Endodermal cell (in vitro differentiated cells): ENCODE data around the gene PLXNA2. TPM values are rescaled to one million over a fixed set of nuclear protein-coding genes. Genes with fewer than 3 reads are reported as not detected.
A peak's percentile ranks its signal among the peaks of the same experiment; 100 is the strongest.

Source experiments
- DNase-seq: peaks from one replicate; pipeline ENCODE4 v3.0.0-alpha.2; 2017
- H3K27ac ChIP-seq: 2 replicates; pipeline ENCODE4 v1.5.1; 2013; ENCODE audit warnings: mild to moderate bottlenecking, low read depth, low read length, moderate library complexity
- H3K27me3 ChIP-seq: 2 replicates; pipeline ENCODE4 v1.6.1; 2013; ENCODE audit warnings: mild to moderate bottlenecking, low read length, moderate library complexity; ENCODE audit not compliant: insufficient read depth, control insufficient read depth, poor library complexity, severe bottlenecking
- H3K36me3 ChIP-seq: 2 replicates; pipeline ENCODE4 v1.7.0; 2013; ENCODE audit warnings: mild to moderate bottlenecking, low read length, moderate library complexity; ENCODE audit not compliant: control insufficient read depth, insufficient read depth
- H3K4me1 ChIP-seq: one replicate; pipeline ENCODE4 v1.7.0; 2013; ENCODE audit warnings: low read length; ENCODE audit not compliant: control insufficient read depth, insufficient read depth
- H3K4me3 ChIP-seq: 2 replicates; pipeline ENCODE4 v1.5.1; 2013; ENCODE audit warnings: mild to moderate bottlenecking, low read length, moderate library complexity
- H3K9ac ChIP-seq: 2 replicates; pipeline ENCODE4 v1.6.1; 2013; ENCODE audit warnings: mild to moderate bottlenecking, low read length, moderate library complexity; ENCODE audit not compliant: poor library complexity, severe bottlenecking; ENCODE audit errors: extremely low read depth
- H3K9me3 ChIP-seq: 2 replicates; pipeline ENCODE4 v1.6.1; 2013; ENCODE audit warnings: mild to moderate bottlenecking, low read length, moderate library complexity; ENCODE audit not compliant: control insufficient read depth
- H3K27ac Mint-ChIP-seq: 2 replicates; pipeline ENCODE4 v1.8.0; 2020; ENCODE audit warnings: mixed read lengths
- H3K27me3 Mint-ChIP-seq: 2 replicates; pipeline ENCODE4 v1.8.0; 2021; ENCODE audit warnings: mild to moderate bottlenecking, mixed read lengths; ENCODE audit not compliant: insufficient read depth
- H3K36me3 Mint-ChIP-seq: 2 replicates; pipeline ENCODE4 v1.8.0; 2020; ENCODE audit warnings: low read depth, mixed read lengths
- H3K4me1 Mint-ChIP-seq: 2 replicates; pipeline ENCODE4 v1.8.0; 2020; ENCODE audit warnings: mixed read lengths
- H3K4me3 Mint-ChIP-seq: 2 replicates; pipeline ENCODE4 v1.8.0; 2020; ENCODE audit warnings: mild to moderate bottlenecking, moderate library complexity, mixed read lengths
- H3K9me3 Mint-ChIP-seq: 2 replicates; pipeline ENCODE4 v1.8.0; 2020; ENCODE audit warnings: mild to moderate bottlenecking, mixed read lengths
- CTCF ChIP-seq: fragments of 200-600 bp; sonication (generic); conservative IDR thresholded peaks from 2 replicates; pipeline ENCODE4 v1.5.0; 2021; ENCODE audit warnings: antibody characterized with exemption, mild to moderate bottlenecking
- WGBS, 2 experiments: methylation state at CpG; one replicate each; pipeline versions ENCODE4 v1.1.5 to v1.1.7; 2013; ENCODE audit warnings: missing lambda C conversion rate in 2 of 2, mixed read lengths in 1 of 2; ENCODE audit not compliant: insufficient coverage in 1 of 2, insufficient read length in 1 of 2; 5-methylcytosine and 5-hydroxymethylcytosine counted together
- total RNA-seq, 2 donors: library from RNA; stranded (reverse); fragmentation: NEBNext Ultra II Directional in 1 of 2; extraction: Animal tissue kit (Norgen Biotek cat#: 25700) in 1 of 2; gene quantifications; 2 replicates in 1 of 2; 3 replicates in 1 of 2; pipeline ENCODE4 v1.2.1, GENCODE V29; 2021

PLXNA2 gene
- total RNA-seq, 2 donors from 2014 or later = 61.2 to 86.1 TPM

GRCh38 chr1:208068407-208068806, 175.8 kb downstream of the PLXNA2 start:
- Mint-ChIP-seq H3K27ac (no peak overlapping the region), H3K9me3 (no peaks in the 10 kb centered on the region), H3K36me3 (peaks cover 43% of the 10 kb centered on the region), H3K4me3 (no peak overlapping the region), H3K27me3 (no peaks in the 10 kb centered on the region), H3K4me1 (peaks cover 38% of the 10 kb centered on the region)
- no peaks in the 10 kb centered on the region for H3K9me3 ChIP-seq
- no peaks in the 10 kb centered on the region for H3K27me3 ChIP-seq
- H3K27ac ChIP-seq = no peak overlapping the region
- H3K9ac ChIP-seq = no peak overlapping the region
- H3K4me1 ChIP-seq = peaks cover 28% of the 10 kb centered on the region
- WGBS, 2 experiments = 86 to 90% methylated on average over 5 to 7 of the region's 7 CpGs
- no peak overlapping the region for H3K4me3 ChIP-seq
- no peak for DNase-seq
- TF ChIP-seq CTCF = no peak
- peaks cover 93% of the 10 kb centered on the region for H3K36me3 ChIP-seq

GRCh38 chr1:208066583-208066982, 177.6 kb downstream of the PLXNA2 start:
- no peak overlapping the region for H3K27ac Mint-ChIP-seq
- Histone ChIP-seq H3K9ac (peak overlapping the region; percentile 17), H3K27ac (no peak overlapping the region), H3K27me3 (no peaks in the 10 kb centered on the region), H3K4me3 (no peak overlapping the region), H3K36me3 (peaks cover 93% of the 10 kb centered on the region), H3K9me3 (no peaks in the 10 kb centered on the region), H3K4me1 (peaks cover 30% of the 10 kb centered on the region)
- no peak for TF ChIP-seq CTCF
- H3K27me3 Mint-ChIP-seq = no peaks in the 10 kb centered on the region
- H3K4me3 Mint-ChIP-seq = no peak overlapping the region
- peak; percentile 55 for DNase-seq
- H3K36me3 Mint-ChIP-seq = peaks cover 40% of the 10 kb centered on the region
- H3K9me3 Mint-ChIP-seq = no peaks in the 10 kb centered on the region
- WGBS, 2 experiments = 11 to 43% methylated on average over 1 of the region's 1 CpG
- peaks cover 36% of the 10 kb centered on the region for H3K4me1 Mint-ChIP-seq

- no peak for TF ChIP-seq CTCF
- DNase-seq = no peak
- Histone ChIP-seq H3K27ac (no peak overlapping the region), H3K36me3 (peaks cover 93% of the 10 kb centered on the region), H3K9ac (peak overlapping the region; percentile 17), H3K9me3 (no peaks in the 10 kb centered on the region), H3K4me1 (peaks cover 36% of the 10 kb centered on the region), H3K27me3 (no peaks in the 10 kb centered on the region), H3K4me3 (no peak overlapping the region)
- H3K36me3 Mint-ChIP-seq = peaks cover 37% of the 10 kb centered on the region
- H3K27me3 Mint-ChIP-seq = no peaks in the 10 kb centered on the region
- no peak overlapping the region for H3K4me3 Mint-ChIP-seq
- H3K9me3 Mint-ChIP-seq = no peaks in the 10 kb centered on the region
- no peak overlapping the region for H3K27ac Mint-ChIP-seq
- H3K4me1 Mint-ChIP-seq = peaks cover 39% of the 10 kb centered on the region
Measured at GRCh38 chr1:208065862-208066261, 178.3 kb downstream of the PLXNA2 start.
